ENCODE measurements around the gene GPD2.

The GPD2 gene

DNA sequence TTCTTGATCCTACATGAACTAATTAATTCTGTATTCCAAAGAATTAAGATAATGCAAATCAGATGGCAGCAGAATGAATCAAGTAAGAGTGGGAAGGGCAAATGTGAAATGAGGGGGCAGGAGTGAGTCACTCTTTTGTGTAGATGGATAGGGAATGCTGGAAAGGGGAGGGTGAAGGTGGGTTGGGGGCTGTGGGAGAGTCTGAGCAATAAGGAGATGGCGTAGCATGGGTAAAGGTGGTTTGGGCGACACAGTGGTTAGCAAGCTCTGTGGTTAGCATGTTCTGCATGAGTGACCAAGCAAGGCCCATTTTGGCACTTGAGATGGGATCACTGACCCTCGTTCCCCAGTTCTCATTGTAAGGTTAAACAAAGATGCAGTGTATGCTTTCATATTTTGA, 20.4 kb downstream of the GPD2 start:
- Histone ChIP-seq H2AFZ (ENCODE audit: insufficient read depth, low read length, poor library complexity) (no peak overlapping the region), H3K9ac (ENCODE audit: low read length) (no peak overlapping the region)
- DNase-seq, result no peak

DNA sequence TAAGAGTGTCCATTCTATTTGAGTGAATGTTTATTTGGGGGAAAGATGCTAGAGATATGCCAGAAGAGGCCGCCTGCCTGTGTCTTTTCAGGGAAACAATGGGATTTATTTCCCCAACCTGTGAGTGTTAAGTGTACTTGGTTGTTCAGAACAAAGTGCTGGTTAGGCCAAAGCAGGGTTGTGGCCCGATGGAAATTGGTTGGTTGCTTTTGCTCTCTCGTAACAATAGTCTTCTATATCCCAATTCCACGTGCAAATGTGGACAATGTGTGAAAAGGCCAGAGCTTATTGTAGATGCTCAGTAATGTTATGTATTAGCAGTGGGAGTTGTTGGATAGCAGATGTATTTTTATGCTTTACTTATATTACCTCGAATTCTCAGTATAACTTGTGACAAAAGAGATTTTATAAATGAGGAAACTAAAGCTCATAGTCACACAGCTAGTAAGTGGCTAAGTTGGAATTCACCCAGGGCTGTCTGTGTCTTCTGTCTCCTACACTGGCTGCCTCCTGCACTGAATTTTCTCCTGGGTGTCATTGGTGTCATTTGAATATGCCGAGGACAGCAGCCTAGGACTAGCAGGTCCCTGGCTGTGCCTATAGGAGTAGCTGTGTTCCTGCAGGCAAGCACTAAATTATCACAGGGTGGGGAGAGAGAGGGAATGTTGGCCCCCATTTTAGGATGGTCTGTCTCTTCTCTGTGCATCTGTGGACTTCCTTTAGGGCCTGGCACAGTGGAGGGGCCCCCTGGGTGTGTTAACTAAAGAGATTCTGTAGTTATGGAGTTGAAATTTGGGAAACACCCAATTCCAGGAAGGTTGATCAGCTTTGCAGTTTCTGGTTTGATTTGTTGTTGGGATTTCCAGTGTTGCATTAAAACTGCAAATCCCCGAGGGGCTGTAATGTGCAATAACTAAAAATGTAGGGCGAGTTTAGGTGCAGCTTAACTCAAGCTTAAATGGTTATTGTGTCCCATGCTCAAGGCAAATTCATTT, 21.6 kb downstream of the GPD2 start:
- no peaks in the 10 kb centered on the region for H3K9me3 ChIP-seq (ENCODE audit: insufficient read depth, low read depth, low read length)
- H3K79me1 ChIP-seq (ENCODE audit: low read length), result no peaks in the 10 kb centered on the region
- H3K4me2 ChIP-seq (ENCODE audit: low read length), result no peak overlapping the region
- no peak overlapping the region for H3K27ac ChIP-seq (ENCODE audit: low read depth, low read length)
- no peak overlapping the region for H2BK120ac ChIP-seq (ENCODE audit: insufficient read depth, low read length, poor library complexity)
- peak; percentile 16 to 53 for DNase-seq
- no peak overlapping the region for H4K12ac ChIP-seq (ENCODE audit: low read depth, low read length)
- no peak overlapping the region for H2BK12ac ChIP-seq (ENCODE audit: low read length)
- no peak overlapping the region for H3K4me3 ChIP-seq (ENCODE audit: low read depth, low read length)
- no peak overlapping the region for H3K23ac ChIP-seq (ENCODE audit: low read length)
- WGBS (ENCODE audit: extremely low coverage, insufficient coverage, insufficient read length), result no CpG with 5 or more reads among the region's 8 CpGs
- no peak overlapping the region for H2BK5ac ChIP-seq (ENCODE audit: low read depth, low read length, poor library complexity)
- H3K36me3 ChIP-seq (ENCODE audit: control insufficient read depth in 1 of 2, insufficient read depth in 2 of 2, low read length in 2 of 2), result no peaks in the 10 kb centered on the region
- H2AK5ac ChIP-seq (ENCODE audit: low read length), result no peak overlapping the region
- no peak overlapping the region for H3K14ac ChIP-seq (ENCODE audit: low read length)
- H4K8ac ChIP-seq (ENCODE audit: low read depth, low read length), result no peak overlapping the region
- no peak overlapping the region for H3K18ac ChIP-seq (ENCODE audit: low read length)
- H3K27me3 ChIP-seq (ENCODE audit: insufficient read depth, low read length), result no peaks in the 10 kb centered on the region
- no peak overlapping the region for H2AFZ ChIP-seq (ENCODE audit: insufficient read depth, low read length, poor library complexity)
- peaks cover 2% of the 10 kb centered on the region for H3K79me2 ChIP-seq (ENCODE audit: control insufficient read depth, insufficient read depth, low read length, poor library complexity)
- H3K4me1 ChIP-seq (ENCODE audit: control insufficient read depth in 1 of 2, insufficient read depth in 2 of 2, low read length in 2 of 2), result no peaks in the 10 kb centered on the region
- H4K91ac ChIP-seq (ENCODE audit: low read depth, low read length), result no peak overlapping the region
- H3K4ac ChIP-seq (ENCODE audit: low read depth, low read length), result no peak overlapping the region
- H3K9ac ChIP-seq (ENCODE audit: low read length), result no peak overlapping the region

More for the DNA sequence above, 20.4 kb downstream of the GPD2 start:
- H3K14ac ChIP-seq (ENCODE audit: low read length), result no peak overlapping the region
- no peaks in the 10 kb centered on the region for H3K79me1 ChIP-seq (ENCODE audit: low read length)
- no peak overlapping the region for H2BK120ac ChIP-seq (ENCODE audit: insufficient read depth, low read length, poor library complexity)
- no peak overlapping the region for H3K4me3 ChIP-seq (ENCODE audit: low read depth, low read length)
- no peaks in the 10 kb centered on the region for H3K27me3 ChIP-seq (ENCODE audit: insufficient read depth, low read length)
- H4K8ac ChIP-seq (ENCODE audit: low read depth, low read length), result no peak overlapping the region
- no peak overlapping the region for H3K4me2 ChIP-seq (ENCODE audit: low read length)
- H3K36me3 ChIP-seq (ENCODE audit: control insufficient read depth in 1 of 2, insufficient read depth in 2 of 2, low read length in 2 of 2), result peaks cover 0 to 2% of the 10 kb centered on the region in 2 experiments
- H4K12ac ChIP-seq (ENCODE audit: low read depth, low read length), result no peak overlapping the region
- H3K18ac ChIP-seq (ENCODE audit: low read length), result no peak overlapping the region
- H3K79me2 ChIP-seq (ENCODE audit: control insufficient read depth, insufficient read depth, low read length, poor library complexity), result peaks cover 2% of the 10 kb centered on the region
- no peaks in the 10 kb centered on the region for H3K4me1 ChIP-seq (ENCODE audit: control insufficient read depth in 1 of 2, insufficient read depth in 2 of 2, low read length in 2 of 2)
- no peak overlapping the region for H3K4ac ChIP-seq (ENCODE audit: low read depth, low read length)
- H2AK5ac ChIP-seq (ENCODE audit: low read length), result no peak overlapping the region
- H3K23ac ChIP-seq (ENCODE audit: low read length), result no peak overlapping the region
- H4K91ac ChIP-seq (ENCODE audit: low read depth, low read length), result no peak overlapping the region
- WGBS (ENCODE audit: extremely low coverage, insufficient coverage, insufficient read length), result no CpG with 5 or more reads among the region's 3 CpGs
- H3K27ac ChIP-seq (ENCODE audit: low read depth, low read length), result no peak overlapping the region
- H2BK5ac ChIP-seq (ENCODE audit: low read depth, low read length, poor library complexity), result no peak overlapping the region
- H2BK12ac ChIP-seq (ENCODE audit: low read length), result no peak overlapping the region
- H3K9me3 ChIP-seq (ENCODE audit: insufficient read depth, low read depth, low read length), result no peaks in the 10 kb centered on the region

DNA sequence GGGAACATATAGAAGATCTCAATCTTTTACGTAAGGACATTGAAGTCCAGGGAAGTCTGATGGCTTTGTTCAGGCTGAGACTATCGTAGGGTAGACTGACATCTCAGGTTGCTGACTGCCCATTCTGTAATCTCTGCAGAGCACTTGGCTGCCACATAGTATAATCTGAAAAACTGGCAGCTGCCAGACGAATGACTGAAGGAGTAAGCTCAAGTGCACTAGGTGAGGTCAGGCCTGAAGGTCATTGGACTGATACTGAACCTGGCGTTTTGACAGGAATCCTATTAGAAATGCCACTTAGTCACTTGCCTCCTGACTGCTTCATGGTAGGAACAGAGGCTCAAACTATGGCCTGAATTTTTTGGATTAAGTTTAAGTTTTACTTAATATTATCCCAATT, 23.5 kb downstream of the GPD2 start:
- H2AK5ac ChIP-seq (ENCODE audit: low read length), result no peak overlapping the region
- H3K27ac ChIP-seq (ENCODE audit: low read depth, low read length), result no peak overlapping the region
- no peak overlapping the region for H3K14ac ChIP-seq (ENCODE audit: low read length)
- no peak overlapping the region for H2BK5ac ChIP-seq (ENCODE audit: low read depth, low read length, poor library complexity)
- H4K91ac ChIP-seq (ENCODE audit: low read depth, low read length), result no peak overlapping the region
- H3K27me3 ChIP-seq (ENCODE audit: insufficient read depth, low read length), result no peaks in the 10 kb centered on the region
- no peak overlapping the region for H4K12ac ChIP-seq (ENCODE audit: low read depth, low read length)
- no peaks in the 10 kb centered on the region for H3K9me3 ChIP-seq (ENCODE audit: insufficient read depth, low read depth, low read length)
- H2AFZ ChIP-seq (ENCODE audit: insufficient read depth, low read length, poor library complexity), result no peak overlapping the region
- no peak overlapping the region for H3K4me3 ChIP-seq (ENCODE audit: low read depth, low read length)
- H3K4me2 ChIP-seq (ENCODE audit: low read length), result no peak overlapping the region
- H2BK120ac ChIP-seq (ENCODE audit: insufficient read depth, low read length, poor library complexity), result no peak overlapping the region
- H3K79me2 ChIP-seq (ENCODE audit: control insufficient read depth, insufficient read depth, low read length, poor library complexity), result peaks cover 2% of the 10 kb centered on the region
- no peaks in the 10 kb centered on the region for H3K36me3 ChIP-seq (ENCODE audit: control insufficient read depth in 1 of 2, insufficient read depth in 2 of 2, low read length in 2 of 2)
- DNase-seq, result no peak
- H2BK12ac ChIP-seq (ENCODE audit: low read length), result no peak overlapping the region
- no peaks in the 10 kb centered on the region for H3K4me1 ChIP-seq (ENCODE audit: control insufficient read depth in 1 of 2, insufficient read depth in 2 of 2, low read length in 2 of 2)
- H3K18ac ChIP-seq (ENCODE audit: low read length), result no peak overlapping the region
- H3K4ac ChIP-seq (ENCODE audit: low read depth, low read length), result no peak overlapping the region
- WGBS (ENCODE audit: extremely low coverage, insufficient coverage, insufficient read length), result no CpG with 5 or more reads among the region's 4 CpGs
- no peaks in the 10 kb centered on the region for H3K79me1 ChIP-seq (ENCODE audit: low read length)
- no peak overlapping the region for H4K8ac ChIP-seq (ENCODE audit: low read depth, low read length)
- no peak overlapping the region for H3K9ac ChIP-seq (ENCODE audit: low read length)
- no peak overlapping the region for H3K23ac ChIP-seq (ENCODE audit: low read length)

DNA sequence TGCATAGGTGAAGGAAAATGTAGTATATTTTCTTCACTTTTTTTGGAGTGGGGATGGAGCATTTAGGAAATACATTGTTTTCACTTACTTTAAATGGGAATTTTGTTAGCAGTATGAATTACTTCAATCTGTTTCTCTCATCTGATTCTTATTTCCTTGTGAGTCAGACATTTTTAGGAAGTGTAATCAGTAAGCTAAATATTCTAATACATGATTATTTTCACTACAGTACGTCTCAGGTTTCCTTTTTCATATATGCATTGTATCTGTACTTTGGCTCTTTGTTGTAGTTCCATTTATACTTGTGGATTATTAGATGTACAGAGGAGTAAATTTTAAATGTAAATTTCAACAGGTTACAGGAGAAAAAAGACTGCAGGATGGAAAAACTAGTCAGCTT, 27.9 kb downstream of the GPD2 start:
- Histone ChIP-seq H3K9me3 (ENCODE audit: insufficient read depth, low read depth, low read length) (no peaks in the 10 kb centered on the region), H4K91ac (ENCODE audit: low read depth, low read length) (no peak overlapping the region), H3K79me1 (ENCODE audit: low read length) (no peaks in the 10 kb centered on the region), H3K27me3 (ENCODE audit: insufficient read depth, low read length) (no peaks in the 10 kb centered on the region), H3K79me2 (ENCODE audit: control insufficient read depth, insufficient read depth, low read length, poor library complexity) (peaks cover 2% of the 10 kb centered on the region), H3K23ac (ENCODE audit: low read length) (no peak overlapping the region), H2AFZ (ENCODE audit: insufficient read depth, low read length, poor library complexity) (no peak overlapping the region), H2BK12ac (ENCODE audit: low read length) (no peak overlapping the region), H3K4me1 (ENCODE audit: control insufficient read depth in 1 of 2, insufficient read depth in 2 of 2, low read length in 2 of 2) (no peaks in the 10 kb centered on the region), H3K4me2 (ENCODE audit: low read length) (no peak overlapping the region), H2AK5ac (ENCODE audit: low read length) (no peak overlapping the region), H3K4me3 (ENCODE audit: low read depth, low read length) (no peak overlapping the region), H2BK120ac (ENCODE audit: insufficient read depth, low read length, poor library complexity) (no peak overlapping the region), H3K4ac (ENCODE audit: low read depth, low read length) (no peak overlapping the region), H4K8ac (ENCODE audit: low read depth, low read length) (no peak overlapping the region), H3K18ac (ENCODE audit: low read length) (no peak overlapping the region), H4K12ac (ENCODE audit: low read depth, low read length) (no peak overlapping the region), H2BK5ac (ENCODE audit: low read depth, low read length, poor library complexity) (no peak overlapping the region), H3K9ac (ENCODE audit: low read length) (no peak overlapping the region), H3K14ac (ENCODE audit: low read length) (no peak overlapping the region), H3K27ac (ENCODE audit: low read depth, low read length) (no peak overlapping the region), H3K36me3 (ENCODE audit: control insufficient read depth in 1 of 2, insufficient read depth in 2 of 2, low read length in 2 of 2) (no peaks in the 10 kb centered on the region)
- no peak for DNase-seq
- WGBS (ENCODE audit: extremely low coverage, insufficient coverage, insufficient read length), result no CpG with 5 or more reads among the region's 1 CpG
